AG20443 (cell line): ENCODE measurements around the gene IGSF9B.

Experiments
- DNase-seq: peaks from one replicate; pipeline ENCODE4 v3.0.0; 2012; ENCODE audit warnings: low spot score, mixed read lengths

IGSF9B gene

GRCh38 chr11:133921026-133921425 lies 35.7 kb downstream of the IGSF9B start:
- DNase-seq = no peak

- DNase-seq = no peak
Observed at GRCh38 chr11:133920109-133920990, 36.4 kb downstream of the IGSF9B start.

- no peak for DNase-seq
Observed at GRCh38 chr11:133919330-133920108, 37.2 kb downstream of the IGSF9B start.

GRCh38 chr11:133918608-133919260 lies 38.0 kb downstream of the IGSF9B start:
- no peak for DNase-seq

GRCh38 chr11:133917921-133918607 lies 38.7 kb downstream of the IGSF9B start:
- DNase-seq = no peak

- DNase-seq = no peak
Observed at GRCh38 chr11:133916784-133917440, 39.9 kb downstream of the IGSF9B start.

- no peak for DNase-seq
Observed at GRCh38 chr11:133913761-133914160, 43.0 kb downstream of the IGSF9B start.

- DNase-seq = no peak
Observed at GRCh38 chr11:133911171-133911570, 45.6 kb downstream of the IGSF9B start.

- no peak for DNase-seq
Observed at GRCh38 chr11:133910101-133910500, 46.7 kb downstream of the IGSF9B start.

- no peak for DNase-seq
Observed at GRCh38 chr11:133908827-133909226, 47.9 kb downstream of the IGSF9B start.

- no peak for DNase-seq
Observed at GRCh38 chr11:133907841-133908241, 48.9 kb downstream of the IGSF9B start.

GRCh38 chr11:133907216-133907615 lies 49.6 kb downstream of the IGSF9B start:
- no peak for DNase-seq

- no peak for DNase-seq
Observed at GRCh38 chr11:133906746-133907145, 50.0 kb downstream of the IGSF9B start.

- DNase-seq = no peak
Observed at GRCh38 chr11:133906241-133906640, 50.5 kb downstream of the IGSF9B start.

GRCh38 chr11:133905677-133906156 lies 51.1 kb downstream of the IGSF9B start:
- DNase-seq = no peak

GRCh38 chr11:133904818-133905515 lies 51.8 kb downstream of the IGSF9B start:
- no peak for DNase-seq

GRCh38 chr11:133903875-133904817 lies 52.6 kb downstream of the IGSF9B start:
- no peak for DNase-seq

- DNase-seq = no peak
Observed at GRCh38 chr11:133903056-133903455, 53.7 kb downstream of the IGSF9B start.

- no peak for DNase-seq
Observed at GRCh38 chr11:133902506-133902905, 54.3 kb downstream of the IGSF9B start.

GRCh38 chr11:133901999-133902398 lies 54.8 kb downstream of the IGSF9B start:
- DNase-seq = no peak
